ENCODE results near the gene ARID1B.

Gene ARID1B

DNA sequence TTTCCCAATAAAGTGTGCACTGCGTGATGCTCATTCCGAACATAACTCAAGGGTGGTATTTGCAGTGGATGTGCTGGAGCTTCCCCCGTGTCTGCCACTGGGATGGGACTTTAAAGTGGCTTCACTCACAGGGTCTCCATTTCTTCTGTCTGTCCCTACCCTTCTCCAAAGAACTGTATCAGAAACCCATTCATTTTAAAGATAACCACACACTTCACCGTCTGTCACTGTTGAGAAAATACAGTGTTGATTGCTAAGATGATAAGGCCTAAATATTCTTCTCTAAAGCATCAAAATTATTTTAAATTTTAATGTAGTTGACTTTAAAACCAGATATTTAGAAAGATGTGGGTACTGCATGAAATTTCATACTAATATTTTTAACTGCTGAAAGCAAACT is 384.7 kb downstream of the ARID1B start:
- DNase-seq (ENCODE audit: low read depth): no peak

DNA sequence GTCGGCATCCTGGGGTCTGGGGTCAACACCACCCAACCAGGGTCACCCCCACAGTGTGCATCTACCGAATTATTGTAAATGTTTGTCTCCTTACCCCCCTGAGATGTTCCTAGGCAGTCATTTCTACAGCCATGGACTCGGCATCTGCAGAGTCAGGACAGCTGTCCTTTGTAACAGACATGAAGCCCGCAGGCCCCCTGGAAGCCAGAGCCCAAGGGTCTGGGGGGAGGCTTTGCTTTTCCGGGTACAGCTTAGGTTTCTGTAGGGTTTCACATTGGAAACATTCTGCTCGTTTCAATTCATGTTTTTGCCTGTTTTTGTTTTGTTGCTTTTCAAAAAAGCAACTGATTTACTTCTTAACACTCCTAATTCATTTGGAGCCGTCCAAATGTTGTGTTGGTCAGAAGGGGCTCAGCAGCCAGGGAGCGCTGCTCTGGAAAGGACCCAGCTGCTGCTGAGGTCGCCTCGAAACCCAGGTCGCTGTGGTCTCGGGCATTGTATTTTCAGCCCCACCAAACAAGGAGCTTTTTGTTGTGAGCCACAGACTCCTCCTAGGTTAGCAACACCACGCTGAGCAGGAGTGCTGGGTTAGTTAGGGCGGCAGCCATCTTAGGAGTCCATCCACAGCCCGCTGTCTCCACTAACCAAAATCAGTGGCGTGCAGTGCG is 385.7 kb downstream of the ARID1B start:
- no peak for DNase-seq (ENCODE audit: low read depth)

DNA sequence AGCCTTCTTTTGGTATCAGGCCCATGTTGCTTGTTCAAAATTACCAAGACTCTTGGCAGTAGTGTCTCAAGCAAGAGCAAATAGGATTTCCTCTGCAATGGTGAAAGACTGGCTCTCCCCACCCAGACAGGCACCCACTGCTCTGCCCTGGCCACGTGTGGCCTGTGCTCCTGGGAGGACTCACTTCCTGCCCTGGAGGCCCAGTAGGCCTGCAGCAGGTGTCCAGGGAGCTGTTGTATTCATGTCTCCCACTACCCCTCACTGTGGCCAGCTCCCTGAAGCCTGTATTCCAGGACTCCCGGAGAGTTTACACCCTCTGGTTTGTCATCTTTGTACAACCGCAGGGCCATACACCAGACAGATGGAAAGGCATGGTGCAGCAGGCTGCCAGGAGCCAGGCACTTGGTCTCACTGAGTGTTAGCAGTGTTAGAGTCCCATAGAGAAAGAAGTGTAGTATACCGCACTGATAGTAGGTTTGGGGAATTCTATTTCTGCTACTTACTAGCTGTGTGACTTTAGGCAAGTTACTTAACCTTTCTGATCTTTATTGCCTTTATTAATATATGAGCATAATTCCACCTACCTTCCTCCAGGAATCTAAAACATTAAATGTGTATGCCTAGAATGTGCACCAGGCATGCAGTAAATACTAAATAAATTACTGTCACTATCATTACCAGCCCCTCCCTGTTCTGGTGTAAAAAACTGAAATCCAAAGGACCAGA is 386.4 kb downstream of the ARID1B start:
- DNase-seq (ENCODE audit: low read depth): no peak

DNA sequence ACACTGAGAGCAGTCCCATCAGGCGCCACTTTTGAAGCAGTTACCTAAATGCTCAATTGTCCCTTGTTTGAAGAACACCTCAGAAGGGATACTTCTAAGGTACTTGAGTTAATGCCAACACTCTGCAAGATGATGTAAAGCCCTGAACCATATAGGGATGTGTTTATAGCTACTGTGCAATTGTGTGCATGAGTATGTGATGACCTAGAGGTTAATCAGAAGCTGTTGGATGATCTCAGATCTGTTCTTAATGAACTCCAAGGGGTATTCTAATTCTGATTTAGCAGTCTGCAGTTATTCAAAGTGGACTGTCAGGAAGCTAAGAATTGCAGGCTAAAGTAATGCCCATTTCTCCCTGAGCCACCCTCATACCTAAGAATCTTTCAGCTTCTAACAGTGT is 387.8 kb downstream of the ARID1B start:
- DNase-seq (ENCODE audit: low read depth): no peak

- DNase-seq (ENCODE audit: low read depth): no peak
These were observed 389.6 kb downstream of the ARID1B start for GRCh38 chr6:157166784-157167183.

DNA sequence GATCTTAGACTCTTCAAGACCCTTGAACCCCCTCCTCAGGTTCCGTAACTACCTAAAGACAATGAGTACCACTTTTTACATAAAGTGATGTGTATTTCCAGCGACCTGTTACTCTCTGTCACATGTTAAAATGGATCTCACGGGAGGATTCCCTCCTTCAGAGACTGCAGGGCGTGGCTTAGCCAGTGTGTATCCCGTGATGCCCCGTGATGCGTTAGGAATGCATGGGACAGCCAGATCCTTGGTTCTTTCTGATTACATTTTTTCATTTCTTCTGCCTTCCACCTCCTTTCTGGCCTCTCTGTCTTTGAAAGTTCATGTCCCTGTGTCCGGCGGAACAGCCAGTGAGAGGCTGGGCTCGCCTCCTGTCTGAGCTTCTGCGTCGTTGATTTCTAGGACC is 390.7 kb downstream of the ARID1B start:
- DNase-seq (ENCODE audit: low read depth): no peak

- DNase-seq (ENCODE audit: low read depth): no peak
These were observed 391.3 kb downstream of the ARID1B start for GRCh38 chr6:157168471-157168870.

GRCh38 chr6:157169226-157169625 is 392.0 kb downstream of the ARID1B start:
- no peak for DNase-seq (ENCODE audit: low read depth)

DNA sequence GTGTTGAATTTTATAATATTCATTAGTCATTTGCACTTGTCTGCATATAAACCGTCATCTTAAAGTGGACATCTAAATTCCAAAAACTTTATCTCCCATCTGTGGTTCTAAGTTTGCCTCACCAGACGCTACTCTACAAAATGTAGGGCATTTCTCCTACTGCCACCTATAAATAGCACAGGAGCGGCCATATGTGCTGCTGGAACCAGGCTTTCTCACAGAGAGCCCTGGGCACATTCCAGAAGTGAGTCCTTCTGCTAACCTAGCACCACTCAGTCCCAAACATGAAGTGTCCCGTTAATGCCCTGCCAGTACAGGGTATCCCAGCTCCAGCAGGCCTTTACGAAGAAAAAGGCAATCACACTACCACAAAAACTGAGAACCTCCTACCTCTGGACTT is 392.5 kb downstream of the ARID1B start:
- no peak for DNase-seq (ENCODE audit: low read depth)

GRCh38 chr6:157170535-157170934 is 393.4 kb downstream of the ARID1B start:
- DNase-seq (ENCODE audit: low read depth): no peak

- no peak for DNase-seq (ENCODE audit: low read depth)
These were observed 394.6 kb downstream of the ARID1B start for GRCh38 chr6:157171801-157172200.

- DNase-seq (ENCODE audit: low read depth): no peak
These were observed 395.1 kb downstream of the ARID1B start for GRCh38 chr6:157172231-157172701.

GRCh38 chr6:157172830-157173536 is 395.8 kb downstream of the ARID1B start:
- no peak for DNase-seq (ENCODE audit: low read depth)

- no peak for DNase-seq (ENCODE audit: low read depth)
These were observed 396.6 kb downstream of the ARID1B start for GRCh38 chr6:157173776-157174175.

GRCh38 chr6:157174731-157175130 is 397.6 kb downstream of the ARID1B start:
- no peak for DNase-seq (ENCODE audit: low read depth)

- DNase-seq (ENCODE audit: low read depth): no peak
These were observed 400.7 kb downstream of the ARID1B start for GRCh38 chr6:157177731-157178336.

GRCh38 chr6:157181649-157182048 is 404.5 kb downstream of the ARID1B start:
- no peak for DNase-seq (ENCODE audit: low read depth)

DNA sequence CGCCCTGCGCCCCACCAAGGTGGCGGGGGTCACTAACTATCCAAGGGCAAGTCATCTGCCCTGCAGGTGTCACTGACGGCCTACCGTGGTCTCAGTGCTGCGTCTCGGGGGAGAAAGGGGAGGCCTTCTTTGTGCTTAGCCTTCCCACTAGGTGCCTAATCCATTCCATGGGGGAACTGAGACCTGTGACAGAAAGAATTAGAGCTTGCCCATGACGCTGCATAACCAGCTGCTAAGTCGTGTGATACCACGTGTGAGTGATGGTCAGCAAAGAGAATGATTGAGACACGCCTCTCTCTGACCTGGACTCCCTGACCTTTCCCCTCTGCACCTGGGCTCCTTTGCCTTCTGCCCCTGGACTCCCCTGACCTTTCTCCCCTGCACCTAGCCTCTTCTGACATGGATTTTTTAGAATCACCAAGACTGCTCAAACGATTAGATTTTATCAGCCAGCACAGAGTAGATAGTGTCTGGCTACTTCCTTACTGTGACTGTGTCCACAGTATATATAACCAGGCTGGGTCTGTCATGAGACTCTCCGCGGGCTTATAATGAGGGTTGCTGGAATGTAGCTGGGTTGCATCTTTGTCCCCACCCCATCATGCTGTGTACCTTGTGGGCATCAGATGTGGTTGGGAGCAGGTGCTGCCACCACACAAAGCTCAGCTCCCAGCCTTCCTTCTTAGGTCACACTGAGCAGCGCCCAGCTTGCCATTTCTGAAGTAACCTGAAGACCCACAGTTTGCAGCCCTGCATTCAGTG is 405.5 kb downstream of the ARID1B start:
- no peak for DNase-seq (ENCODE audit: low read depth)

- peak; percentile 49 for DNase-seq (ENCODE audit: low read depth)
These were observed 407.2 kb downstream of the ARID1B start for GRCh38 chr6:157184202-157185015.

DNA sequence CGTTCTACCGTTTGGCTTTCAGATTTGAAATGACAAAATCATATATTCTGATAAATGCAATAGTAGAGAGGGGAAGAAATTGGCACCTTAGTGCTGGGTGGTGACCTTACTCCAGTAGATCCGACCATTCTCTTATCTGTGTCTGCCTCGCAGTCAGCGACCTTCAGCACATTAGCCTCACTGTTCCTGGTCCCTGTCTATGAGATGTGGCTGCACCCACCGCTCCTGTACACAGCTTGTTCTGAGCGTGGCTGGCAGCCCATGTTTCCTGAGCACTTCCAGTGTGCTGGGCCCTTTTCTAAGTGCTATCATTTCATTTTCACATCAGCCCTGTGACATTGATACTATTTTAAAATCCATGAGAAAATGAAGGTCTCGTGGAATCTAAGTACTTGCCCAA is 408.0 kb downstream of the ARID1B start:
- no peak for DNase-seq (ENCODE audit: low read depth)

DNA sequence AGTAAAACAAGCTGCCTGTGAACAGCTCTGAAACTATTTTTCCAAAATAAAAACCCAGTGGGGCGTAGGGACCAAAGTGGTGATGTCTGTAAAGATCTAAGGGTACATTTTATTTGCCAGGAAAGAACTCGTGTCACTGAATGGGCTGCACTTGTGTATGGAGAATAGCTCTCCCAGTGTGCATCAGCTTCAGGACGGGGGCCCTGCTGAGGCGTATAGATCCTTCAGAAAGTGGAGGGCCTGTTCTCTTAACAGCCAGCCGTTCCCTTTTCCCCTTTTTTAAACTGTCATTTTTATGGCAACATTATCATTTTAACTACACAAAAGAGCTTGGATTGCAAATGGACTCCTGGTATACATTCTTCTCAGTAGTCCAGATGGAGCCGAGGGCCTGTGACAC is 408.8 kb downstream of the ARID1B start:
- DNase-seq (ENCODE audit: low read depth): no peak
